GM23248 (cell line): ENCODE measurements around the gene LRMDA. TPM values are rescaled to one million over a fixed set of nuclear protein-coding genes. Genes with fewer than 3 reads are reported as not detected.

ENCODE experiments used
- DNase-seq: peaks from one replicate; pipeline ENCODE4 v3.0.0-alpha.2; 2015
- H2AFZ ChIP-seq: fragments of 200-600 bp; sonication (generic); 2 replicates; pipeline ENCODE4 v1.6.1; 2016; ENCODE audit warnings: antibody characterized with exemption
- H3F3A ChIP-seq: fragments of 200-600 bp; sonication (generic); 2 replicates; pipeline ENCODE4 v1.6.1; 2016; ENCODE audit warnings: mild to moderate bottlenecking, antibody characterized with exemption, mixed run types; ENCODE audit not compliant: insufficient read depth
- H3K27ac ChIP-seq: fragments of 200-600 bp; sonication (generic); 2 replicates; pipeline ENCODE4 v1.5.1; 2016; ENCODE audit warnings: mild to moderate bottlenecking
- H3K27me3 ChIP-seq: fragments of 200-600 bp; sonication (generic); replicated peaks from 2 replicates; pipeline ENCODE4 v1.6.1; 2016; ENCODE audit warnings: mild to moderate bottlenecking; ENCODE audit not compliant: insufficient read depth
- H3K36me3 ChIP-seq: fragments of 200-600 bp; sonication (generic); 2 replicates; pipeline ENCODE4 v1.6.1; 2016; ENCODE audit warnings: low read depth, mild to moderate bottlenecking
- H3K4me1 ChIP-seq: fragments of 200-600 bp; sonication (generic); 2 replicates; pipeline ENCODE4 v1.6.1; 2016; ENCODE audit warnings: mild to moderate bottlenecking; ENCODE audit not compliant: insufficient read depth
- H3K4me2 ChIP-seq: fragments of 200-600 bp; sonication (generic); one replicate; pipeline ENCODE4 v1.6.1; 2016; ENCODE audit warnings: mild to moderate bottlenecking; ENCODE audit not compliant: unreplicated experiment
- H3K4me3 ChIP-seq: fragments of 200-600 bp; sonication (generic); 2 replicates; pipeline ENCODE4 v1.5.1; 2016; ENCODE audit warnings: mild to moderate bottlenecking
- H3K79me2 ChIP-seq: fragments of 200-600 bp; sonication (generic); 2 replicates; pipeline ENCODE4 v1.6.1; 2016; ENCODE audit warnings: mild to moderate bottlenecking; ENCODE audit not compliant: insufficient read depth
- H3K9ac ChIP-seq: fragments of 200-600 bp; sonication (generic); 2 replicates; pipeline ENCODE4 v1.6.1; 2016; ENCODE audit warnings: mild to moderate bottlenecking
- H3K9me2 ChIP-seq: fragments of 200-600 bp; sonication (generic); 2 replicates; pipeline ENCODE4 v1.6.1; 2016; ENCODE audit warnings: mixed run types, mild to moderate bottlenecking, moderate library complexity; ENCODE audit not compliant: insufficient read depth
- H3K9me3 ChIP-seq: fragments of 200-600 bp; sonication (generic); one replicate; pipeline ENCODE4 v1.6.1; 2017; ENCODE audit warnings: low read depth
- H4K20me1 ChIP-seq: fragments of 200-600 bp; sonication (generic); 2 replicates; pipeline ENCODE4 v1.6.0; 2016; ENCODE audit not compliant: insufficient read depth
- EZH2 ChIP-seq: fragments of 200-600 bp; sonication (generic); IDR thresholded peaks from 2 replicates; pipeline ENCODE4 v1.6.1; 2018; ENCODE audit warnings: antibody characterized with exemption, mild to moderate bottlenecking; ENCODE audit not compliant: insufficient read depth, poor library complexity, severe bottlenecking
- EZH2phosphoT487 ChIP-seq: fragments of 200-600 bp; sonication (generic); IDR thresholded peaks from 2 replicates; pipeline ENCODE4 v1.6.1; 2018; ENCODE audit warnings: antibody characterized with exemption, moderate library complexity, mild to moderate bottlenecking, low read depth; ENCODE audit not compliant: insufficient read depth
- WGBS, 2 experiments: methylation state at CpG; one replicate each; pipeline ENCODE4 v1.1.6; 2015 to 2017; ENCODE audit warnings: low lambda C conversion rate in 2 of 2, low coverage in 1 of 2; ENCODE audit errors: missing lambda C conversion rate in 2 of 2; 5-methylcytosine and 5-hydroxymethylcytosine counted together
- in situ Hi-C: fragments of 300-500 bp; cut with MboI; formaldehyde crosslinking; loops from 2 replicates; pipeline ENCODE4 v1.15.0; 2020
- polyA plus RNA-seq: library from polyadenylated mRNA; unstranded; fragments of >200 nt; fragmentation: Nextera tagmentation; extraction: Ambion mirVana; gene quantifications from 2 replicates; pipeline ENCODE4 v1.2.1, GENCODE V29; 2016
- total RNA-seq: library from RNA; depleted of rRNA; stranded (reverse); fragments of >200 nt; shearing (Covaris generic); gene quantifications from 2 replicates; pipeline ENCODE4 v1.2.3, GENCODE V29; 2014

The LRMDA gene
- total and polyA plus RNA-seq, 2 experiments from 2014 or later = 2.6 TPM; not detected in 1

DNA sequence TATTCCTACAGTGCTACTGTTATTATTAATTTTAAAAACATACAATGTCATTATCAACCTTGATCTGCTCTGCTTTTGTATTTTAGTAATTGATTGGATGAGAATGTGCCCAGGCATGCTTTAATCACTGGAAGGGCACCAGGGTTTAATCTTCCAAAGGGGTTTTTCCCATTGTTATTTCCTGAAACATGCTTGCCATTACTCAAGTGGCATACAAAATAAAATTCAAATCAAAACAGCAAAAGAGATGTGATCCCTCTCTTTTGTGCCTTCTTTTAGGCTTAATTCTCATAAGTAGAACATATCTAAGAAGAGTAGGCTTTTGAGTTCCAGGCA, 963.3 kb downstream of the LRMDA start:
- Histone ChIP-seq H3K36me3 (no peaks in the 10 kb centered on the region), H4K20me1 (no peaks in the 10 kb centered on the region), H3K27me3 (no peaks in the 10 kb centered on the region), H3K79me2 (no peaks in the 10 kb centered on the region), H3K9me2 (no peaks in the 10 kb centered on the region), H3K4me2 (no peak overlapping the region), H3K9ac (no peak overlapping the region), H3K4me1 (peaks cover 7% of the 10 kb centered on the region; the same call in 1 of the 2 replicates), H2AFZ (no peak overlapping the region), H3K27ac (no peak overlapping the region), H3F3A (no peaks in the 10 kb centered on the region), H3K4me3 (no peak overlapping the region), H3K9me3 (no peaks in the 10 kb centered on the region)
- DNase-seq = no peak
- in situ Hi-C loops = no loop called here
- TF ChIP-seq EZH2 (no peak), EZH2phosphoT487 (no peak)

GRCh38 chr10:76395251-76395650, 963.8 kb downstream of the LRMDA start:
- Histone ChIP-seq H3F3A (no peaks in the 10 kb centered on the region), H2AFZ (no peak overlapping the region), H3K4me2 (no peak overlapping the region), H3K9me2 (no peaks in the 10 kb centered on the region), H3K27me3 (no peaks in the 10 kb centered on the region), H4K20me1 (no peaks in the 10 kb centered on the region), H3K79me2 (no peaks in the 10 kb centered on the region), H3K36me3 (no peaks in the 10 kb centered on the region), H3K9me3 (no peaks in the 10 kb centered on the region), H3K4me3 (no peak overlapping the region), H3K27ac (no peak overlapping the region), H3K9ac (no peak overlapping the region), H3K4me1 (peaks cover 7% of the 10 kb centered on the region; the same call in 1 of the 2 replicates)
- TF ChIP-seq EZH2phosphoT487 (no peak), EZH2 (no peak)
- no peak for DNase-seq
- WGBS, 2 experiments = 27 to 30% methylated on average over 1 of the region's 1 CpG
- in situ Hi-C loops = no loop called here

GRCh38 chr10:76396134-76396533, 964.7 kb downstream of the LRMDA start:
- Histone ChIP-seq H3K4me3 (no peak overlapping the region), H2AFZ (no peak overlapping the region), H3K79me2 (no peaks in the 10 kb centered on the region), H4K20me1 (no peaks in the 10 kb centered on the region), H3F3A (no peaks in the 10 kb centered on the region), H3K4me1 (peaks cover 7% of the 10 kb centered on the region; the same call in 1 of the 2 replicates), H3K9ac (no peak overlapping the region), H3K4me2 (no peak overlapping the region), H3K27me3 (no peaks in the 10 kb centered on the region), H3K27ac (no peak overlapping the region), H3K9me2 (no peaks in the 10 kb centered on the region), H3K9me3 (no peaks in the 10 kb centered on the region), H3K36me3 (no peaks in the 10 kb centered on the region)
- DNase-seq = no peak
- no peak for TF ChIP-seq EZH2phosphoT487
- no peak for TF ChIP-seq EZH2
- WGBS, 2 experiments = 75 to 83% methylated on average over 6 of the region's 6 CpGs
- in situ Hi-C loops = no loop called here

- H3K4me1 ChIP-seq = peaks cover 7% of the 10 kb centered on the region; the same call in 1 of the 2 replicates
- no peaks in the 10 kb centered on the region for H3F3A ChIP-seq
- in situ Hi-C loops = no loop called here
- H3K4me2 ChIP-seq = no peak overlapping the region
- H3K27me3 ChIP-seq = no peaks in the 10 kb centered on the region
- 88 to 91% methylated on average over 13 of the region's 13 CpGs for WGBS, 2 experiments
- H3K36me3 ChIP-seq = no peaks in the 10 kb centered on the region
- H2AFZ ChIP-seq = no peak overlapping the region
- H4K20me1 ChIP-seq = no peaks in the 10 kb centered on the region
- H3K79me2 ChIP-seq = no peaks in the 10 kb centered on the region
- no peak for DNase-seq
- TF ChIP-seq EZH2phosphoT487 (no peak), EZH2 (no peak)
- no peak overlapping the region for H3K4me3 ChIP-seq
- no peaks in the 10 kb centered on the region for H3K9me3 ChIP-seq
- no peaks in the 10 kb centered on the region for H3K9me2 ChIP-seq
- no peak overlapping the region for H3K9ac ChIP-seq
- no peak overlapping the region for H3K27ac ChIP-seq
Observed at GRCh38 chr10:76397181-76398042, 966.0 kb downstream of the LRMDA start.
